HCT116 (cell line): ENCODE measurements around the gene ITGB1BP1. TPM values are rescaled to one million over a fixed set of nuclear protein-coding genes. Genes with fewer than 3 reads are reported as not detected.

Experiments
- ATAC-seq: fragments of 200-7000 bp; cut with Tn5 transposase; 2 replicates; pipeline ENCODE4 v1.9.1; 2020; ENCODE audit warnings: mild to moderate bottlenecking, moderate library complexity
- BruUV-seq: library from RNA; stranded (reverse); fragments of 400-500 nt; replicated peaks from 2 replicates; lab custom pipeline; 2021; lab: Mats Ljungman, UMichigan
- CTCF ChIA-PET: fragments of 300-600 bp; sonication (Branson Sonifier 250); formaldehyde crosslinking; loops from one replicate; lab custom pipeline; 2021; ENCODE audit warnings: antibody characterized with exemption; lab: Charles Lee
- POLR2A ChIA-PET: fragments of 300-600, 350-600 bp; sonication (Branson Sonifier 250); formaldehyde crosslinking; loops from one replicate; lab custom pipeline; 2021; ENCODE audit warnings: antibody characterized with exemption; lab: Charles Lee
- RAD21 ChIA-PET, 2 experiments: fragments of 300-600 bp; sonication (Branson Sonifier 250); formaldehyde crosslinking; loops; one replicate each; lab custom pipeline; 2023; ENCODE audit warnings: low total read pairs in 2 of 2; ENCODE audit not compliant: uncharacterized antibody in 2 of 2, unreplicated experiment in 2 of 2, low non-redundant PET in 1 of 2; lab: Charles Lee
- DNase-seq: peaks from one replicate; pipeline ENCODE4 v3.0.0-alpha.2; 2010; ENCODE audit warnings: low read depth, low spot score
- H2AFZ ChIP-seq: fragments of 200-600 bp; shearing (Covaris generic), sonication (generic); 2 replicates; pipeline ENCODE4 v1.6.1; 2017; ENCODE audit warnings: low read depth, mixed run types, mixed read lengths, antibody characterized with exemption, low read length; ENCODE audit not compliant: poor library complexity, severe bottlenecking
- H3K27ac ChIP-seq: 2 replicates; pipeline ENCODE4 v1.5.1; 2012; ENCODE audit warnings: low read depth, low read length
- H3K27me3 ChIP-seq: fragments of 200-600 bp; sonication (generic); 2 replicates; pipeline ENCODE4 v1.6.1; 2016; ENCODE audit warnings: mixed run types, low read length, mixed read lengths; ENCODE audit not compliant: insufficient read depth
- H3K36me3 ChIP-seq, 2 experiments: fragments of 200-500 bp in 1 of 2; fragments of 200-600 bp in 1 of 2; sonication (Bioruptor generic) in 1 of 2; sonication (generic) in 1 of 2; 2 replicates each; pipeline versions ENCODE4 v1.5.1 to v1.6.1; 2014 to 2016; ENCODE audit warnings: low read length in 2 of 2, inconsistent platforms in 1 of 2, mixed read lengths in 1 of 2, mixed run types in 1 of 2; ENCODE audit not compliant: insufficient read depth in 2 of 2, control insufficient read depth in 1 of 2
- H3K4me1 ChIP-seq, 2 experiments: fragments of 200-600 bp in 1 of 2; sonication (generic) in 1 of 2; 2 replicates each; pipeline versions ENCODE4 v1.5.1 to v1.6.1; 2012 to 2017; ENCODE audit warnings: low read length in 2 of 2, inconsistent platforms in 1 of 2, mild to moderate bottlenecking in 1 of 2, mixed read lengths in 1 of 2, mixed run types in 1 of 2, moderate library complexity in 1 of 2; ENCODE audit not compliant: insufficient read depth in 2 of 2, control insufficient read depth in 1 of 2
- H3K4me2 ChIP-seq: fragments of 200-600 bp; sonication (generic); 2 replicates; pipeline ENCODE4 v1.6.1; 2017; ENCODE audit warnings: mixed run types, low read length, mixed read lengths
- H3K4me3 ChIP-seq, 2 experiments: fragments of 200-600 bp in 1 of 2; sonication (generic) in 1 of 2; replicated peaks in 1 of 2; 2 replicates each; pipeline ENCODE4 v1.5.1; 2011 to 2016; ENCODE audit warnings: low read length in 2 of 2, control low read depth in 1 of 2, low read depth in 1 of 2, mild to moderate bottlenecking in 1 of 2, mixed read lengths in 1 of 2, mixed run types in 1 of 2
- H3K79me2 ChIP-seq: fragments of 200-600 bp; sonication (generic); 2 replicates; pipeline ENCODE4 v1.6.1; 2017; ENCODE audit warnings: mild to moderate bottlenecking, mixed run types, low read length, moderate library complexity, mixed read lengths; ENCODE audit not compliant: insufficient read depth
- H3K9ac ChIP-seq: fragments of 200-600 bp; sonication (generic); 2 replicates; pipeline ENCODE4 v1.6.1; 2016; ENCODE audit warnings: low read length, mixed read lengths
- H3K9me2 ChIP-seq: fragments of 200-600 bp; sonication (generic), shearing (Covaris generic); 2 replicates; pipeline ENCODE4 v1.6.1; 2017; ENCODE audit warnings: mixed run types, mild to moderate bottlenecking, moderate library complexity; ENCODE audit not compliant: insufficient read depth
- H3K9me3 ChIP-seq, 2 experiments: fragments of 200-500 bp in 1 of 2; fragments of 200-600 bp in 1 of 2; sonication (Bioruptor generic) in 1 of 2; sonication (generic) in 1 of 2; 2 replicates each; pipeline ENCODE4 v1.6.1; 2014 to 2017; ENCODE audit warnings: low read length in 2 of 2, mixed read lengths in 2 of 2, inconsistent platforms in 1 of 2, low read depth in 1 of 2, mild to moderate bottlenecking in 1 of 2, mixed run types in 1 of 2, moderate library complexity in 1 of 2; ENCODE audit not compliant: control insufficient read depth in 1 of 2, insufficient read depth in 1 of 2
- H4K20me1 ChIP-seq: fragments of 200-600 bp; sonication (generic), shearing (Covaris generic); 2 replicates; pipeline ENCODE4 v1.6.1; 2017; ENCODE audit warnings: mixed run types, mild to moderate bottlenecking, moderate library complexity; ENCODE audit not compliant: insufficient read depth
- CBX3 ChIP-seq: IDR thresholded peaks from 2 replicates; pipeline ENCODE4 v1.6.1; 2012; ENCODE audit warnings: low read depth
- CTCF ChIP-seq, 3 experiments: fragments of 200-600 bp in 1 of 3; sonication (generic) in 1 of 3; IDR thresholded peaks in 2 of 3; conservative IDR thresholded peaks in 1 of 3; 2 replicates each; pipeline ENCODE4 v1.5.1; 2012 to 2017; ENCODE audit warnings: low read depth in 2 of 3, low read length in 2 of 3, antibody characterized with exemption in 1 of 3, borderline replicate concordance in 1 of 3, control low read depth in 1 of 3, mild to moderate bottlenecking in 1 of 3, mixed read lengths in 1 of 3, mixed run types in 1 of 3, moderate library complexity in 1 of 3; ENCODE audit not compliant: insufficient read depth in 1 of 3
- EZH2 ChIP-seq: fragments of 200-600 bp; sonication (generic); IDR thresholded peaks from 2 replicates; pipeline ENCODE4 v1.6.1; 2017; ENCODE audit warnings: antibody characterized with exemption, mixed run types
- JUND ChIP-seq: IDR thresholded peaks from 2 replicates; pipeline ENCODE4 v1.6.1; 2012
- MAX ChIP-seq: IDR thresholded peaks from 2 replicates; pipeline ENCODE4 v1.6.1; 2012
- POLR2A ChIP-seq: IDR thresholded peaks from 2 replicates; pipeline ENCODE4 v1.7.0; 2011; ENCODE audit warnings: borderline replicate concordance; ENCODE audit not compliant: insufficient read depth, insufficient read length; ENCODE audit errors: extremely low read depth
- POLR2AphosphoS5 ChIP-seq: IDR thresholded peaks from 2 replicates; pipeline ENCODE4 v1.6.1; 2011; ENCODE audit warnings: mild to moderate bottlenecking, low read depth, low read length, moderate library complexity
- RAD21 ChIP-seq: IDR thresholded peaks from 2 replicates; pipeline ENCODE4 v1.6.1; 2012; ENCODE audit warnings: low read depth, mild to moderate bottlenecking
- SIN3A ChIP-seq: IDR thresholded peaks from 2 replicates; pipeline ENCODE4 v1.6.1; 2012; ENCODE audit warnings: low read depth
- SP1 ChIP-seq: IDR thresholded peaks from 2 replicates; pipeline ENCODE4 v1.6.1; 2012; ENCODE audit warnings: low read depth
- TCF7L2 ChIP-seq: IDR thresholded peaks from 2 replicates; pipeline ENCODE4 v1.7.0; 2011; ENCODE audit warnings: borderline replicate concordance, inconsistent platforms; ENCODE audit not compliant: insufficient read depth, insufficient read length; ENCODE audit errors: extremely low read depth
- ZNF274 ChIP-seq: fragments of 200-500 bp; sonication (Bioruptor generic); IDR thresholded peaks from 2 replicates; pipeline ENCODE4 v1.6.1; 2014; ENCODE audit warnings: mild to moderate bottlenecking, low read depth, low read length, inconsistent platforms
- intact Hi-C: fragments of 100-400 bp; cut with micrococcal nuclease; formaldehyde crosslinking; loops from 2 replicates; pipeline ENCODE4 v1.10.0; 2022
- total RNA-seq: library from RNA; stranded (reverse); gene quantifications from one replicate; pipeline ENCODE4 v1.2.1, GENCODE V29; 2021; ENCODE audit not compliant: unreplicated experiment

Gene ITGB1BP1
- total RNA-seq, 1 experiment from 2014 or later = 86.9 TPM

- Histone ChIP-seq H3K9ac (no peak overlapping the region), H3K27ac (no peak overlapping the region), H3K4me3 (no peak overlapping the region), H3K4me1 (no peaks in the 10 kb centered on the region), H2AFZ (no peak overlapping the region), H3K36me3 (peaks cover 25 to 36% of the 10 kb centered on the region in 2 experiments), H3K79me2 (no peaks in the 10 kb centered on the region), H3K4me2 (no peak overlapping the region), H3K9me3 (no peaks in the 10 kb centered on the region), H3K27me3 (no peaks in the 10 kb centered on the region), H3K9me2 (no peaks in the 10 kb centered on the region)
- no TSS peak for BruUV-seq
- ChIA-PET CTCF (no interaction called here), POLR2A (no interaction called here), RAD21 (no interaction called here)
- no peak for ATAC-seq
- intact Hi-C loops = no loop called here
- no peak for DNase-seq
- TF ChIP-seq RAD21 (no peak), ZNF274 (no peak), CBX3 (no peak), POLR2A (no peak), CTCF (IDR thresholded peaks at IDR 0.05 in 2 of 3, conservative IDR thresholded peaks at IDR 0.05 in 1 of 3; ENCODE audit: borderline replicate concordance in 1 of 3, insufficient read depth in 1 of 3, low read depth in 2 of 3, low read length in 2 of 3) (no peak), EZH2 (no peak), MAX (no peak), JUND (no peak)
- TF ChIP-seq, all 23 proteins: peak for 0
- H4K20me1 ChIP-seq = no peaks in the 10 kb centered on the region
Measured at GRCh38 chr2:9443526-9443925, 20.2 kb upstream of the ITGB1BP1 start.

GRCh38 chr2:9441556-9441955 lies 18.2 kb upstream of the ITGB1BP1 start:
- ATAC-seq = no peak

More at GRCh38 chr2:9441556-9441955, 18.2 kb upstream of the ITGB1BP1 start:
- Histone ChIP-seq H3K27ac (no peak overlapping the region), H2AFZ (no peak overlapping the region), H3K9me3 (no peaks in the 10 kb centered on the region), H3K4me3 (no peak overlapping the region), H3K36me3 (peaks cover 24 to 43% of the 10 kb centered on the region in 2 experiments; a peak in 3 of 4 replicates), H3K79me2 (no peaks in the 10 kb centered on the region), H3K4me1 (no peaks in the 10 kb centered on the region), H3K9ac (no peak overlapping the region), H3K4me2 (no peak overlapping the region)
- DNase-seq = no peak
- BruUV-seq = no TSS peak
- TF ChIP-seq SP1 = no peak
- no peak for TF ChIP-seq SIN3A
- no peak for TF ChIP-seq TCF7L2
- no peak for TF ChIP-seq POLR2AphosphoS5
- TF ChIP-seq, all 23 proteins: peak for 0
- POLR2A ChIA-PET = no interaction called here
- intact Hi-C loops = no loop called here
- RAD21 ChIA-PET = no interaction called here
- Histone ChIP-seq H3K9me2 (no peaks in the 10 kb centered on the region), H4K20me1 (no peaks in the 10 kb centered on the region), H3K27me3 (no peaks in the 10 kb centered on the region)
- CTCF ChIA-PET = no interaction called here
